ENCODE results near the gene PIP5K1A.
"Not testable (repeated sequence)": the region's sequence is repeated elsewhere in the genome, so short reads cannot be mapped to it uniquely, and the experiment has no call there.

The PIP5K1A gene

GRCh38 chr1:151254217-151255213 is 56.2 kb downstream of the PIP5K1A start, which contains the start of gene PSMD4:
Gene PSMD4 (plus strand): TSS chr1:151254734. CDS start chr1:151254783, 49 bp downstream.
- in situ Hi-C loops (cut with MboI; ENCODE audit: low sequenced_read_pairs) = no loop called here

DNA sequence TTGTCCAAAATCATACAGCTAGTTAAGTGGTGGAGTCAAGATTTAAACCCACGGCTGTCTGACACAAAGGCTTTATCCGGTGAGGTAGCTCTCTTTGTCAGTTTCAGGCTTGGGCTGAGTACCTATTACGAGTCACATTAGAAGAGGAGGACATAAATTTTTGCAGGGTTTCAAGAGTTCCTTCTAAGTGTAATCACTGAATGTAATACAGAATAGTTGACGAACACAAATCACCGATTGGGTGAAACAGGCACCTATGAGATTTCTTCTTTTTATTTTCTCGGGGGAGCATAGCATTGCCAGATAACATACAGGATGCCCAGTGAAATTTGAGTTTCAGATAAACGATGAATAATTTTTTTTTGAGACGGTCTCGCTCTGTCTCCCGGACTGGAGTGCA is 57.0 kb downstream of the PIP5K1A start:
- in situ Hi-C loops (cut with MboI; ENCODE audit: low sequenced_read_pairs) = no loop called here

DNA sequence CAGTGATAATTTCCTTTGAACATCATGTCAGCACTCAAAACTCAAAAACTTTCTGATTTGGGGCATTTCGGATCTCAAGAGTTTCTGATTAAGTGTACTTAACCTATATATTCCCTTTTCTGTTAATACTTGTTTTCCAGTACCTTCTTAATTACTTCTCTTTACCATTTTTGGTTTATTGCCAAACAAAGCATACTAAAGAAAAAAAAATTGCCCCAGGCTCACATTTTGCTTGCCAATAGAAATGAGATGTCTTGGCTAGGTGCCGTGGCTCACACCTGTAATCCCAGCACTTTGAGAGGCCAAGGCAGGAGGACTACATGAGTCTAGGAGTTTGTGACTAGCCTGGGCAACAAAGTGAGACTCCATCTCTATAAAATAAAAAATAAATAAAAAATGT is 61.0 kb downstream of the PIP5K1A start:
- in situ Hi-C loops (cut with MboI; ENCODE audit: low sequenced_read_pairs) = no loop called here

DNA sequence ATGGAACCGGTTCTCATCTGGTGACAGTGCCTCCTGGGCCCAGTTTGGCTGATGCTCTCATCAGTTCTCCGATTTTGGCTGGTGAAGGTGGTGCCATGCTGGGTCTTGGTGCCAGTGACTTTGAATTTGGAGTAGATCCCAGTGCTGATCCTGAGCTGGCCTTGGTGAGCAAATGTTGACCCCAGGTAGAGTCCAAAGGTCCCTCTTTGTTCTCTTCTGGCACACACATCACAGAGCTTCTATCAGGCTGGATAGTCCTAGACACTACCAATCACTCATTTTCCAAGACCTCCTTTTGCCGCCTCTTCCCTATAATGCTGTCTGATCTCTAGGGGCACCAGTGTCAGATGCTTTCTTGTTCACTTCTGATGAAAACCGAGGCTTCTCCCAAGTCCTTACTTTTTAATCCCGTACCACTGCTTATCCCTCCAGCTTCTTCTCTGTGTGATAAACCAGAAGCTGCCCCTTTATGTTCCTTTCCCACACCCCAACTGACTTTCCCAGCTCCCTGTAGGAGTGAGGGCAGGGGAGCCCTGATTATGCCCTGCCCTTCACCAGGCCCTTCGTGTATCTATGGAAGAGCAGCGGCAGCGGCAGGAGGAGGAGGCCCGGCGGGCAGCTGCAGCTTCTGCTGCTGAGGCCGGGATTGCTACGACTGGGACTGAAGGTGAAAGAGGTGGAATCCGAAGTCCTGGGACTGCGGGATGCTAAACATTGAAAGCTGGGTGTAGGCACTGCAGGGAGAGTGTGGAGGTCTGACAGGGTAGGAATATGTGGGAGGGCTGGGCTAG is 67.3 kb downstream of the PIP5K1A start:
- in situ Hi-C loops (cut with MboI; ENCODE audit: low sequenced_read_pairs) = no loop called here

GRCh38 chr1:151266315-151266714 is 68.0 kb downstream of the PIP5K1A start:
- in situ Hi-C loops (cut with MboI; ENCODE audit: low sequenced_read_pairs) = no loop called here

GRCh38 chr1:151266821-151267220 is 68.5 kb downstream of the PIP5K1A start:
- in situ Hi-C loops (cut with MboI; ENCODE audit: low sequenced_read_pairs) = no loop called here

DNA sequence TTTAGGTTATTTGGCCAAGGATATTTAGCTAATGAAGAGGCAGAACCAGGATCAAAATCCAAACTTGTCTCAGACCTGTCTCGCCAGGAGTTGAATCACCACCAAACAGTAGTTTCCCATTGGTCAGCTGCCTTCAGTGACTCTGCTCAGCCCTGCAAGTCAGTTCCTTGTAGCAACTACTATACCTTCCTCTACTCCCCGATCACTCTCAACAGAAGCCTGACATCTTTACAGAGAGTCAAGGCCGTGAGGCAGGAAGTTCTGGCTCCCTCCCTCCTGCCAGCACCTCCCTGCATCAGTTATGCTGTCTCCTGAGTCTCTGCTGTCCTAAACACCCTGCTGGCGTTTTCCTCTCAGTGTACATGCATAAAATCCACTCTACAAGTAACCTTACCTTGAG is 69.4 kb downstream of the PIP5K1A start:
- in situ Hi-C loops (cut with MboI; ENCODE audit: low sequenced_read_pairs) = no loop called here

- in situ Hi-C loops (cut with MboI; ENCODE audit: low sequenced_read_pairs) = no loop called here
These were observed 75.6 kb downstream of the PIP5K1A start for GRCh38 chr1:151273924-151274466.

DNA sequence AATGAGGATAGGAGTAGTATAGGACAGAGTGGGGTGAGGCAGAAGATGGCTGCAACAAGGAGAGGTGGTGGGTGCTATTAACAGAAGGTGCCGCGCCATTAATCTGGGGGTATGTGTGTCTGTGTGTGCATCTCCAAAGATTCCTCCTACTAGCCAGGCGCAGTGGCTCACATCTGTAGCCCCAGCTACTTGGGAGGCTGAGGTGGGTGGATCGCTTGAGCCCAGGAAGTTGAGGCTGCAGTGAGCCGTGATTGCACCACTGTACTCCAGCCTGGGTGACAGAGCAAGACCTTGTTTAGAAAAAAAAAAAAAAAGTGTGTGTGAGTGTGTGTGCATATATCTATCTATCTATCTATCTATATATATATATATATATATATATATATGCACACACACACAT is 77.0 kb downstream of the PIP5K1A start:
- in situ Hi-C loops (cut with MboI; ENCODE audit: low sequenced_read_pairs) = not testable (repeated sequence)

- in situ Hi-C loops (cut with MboI; ENCODE audit: low sequenced_read_pairs) = no loop called here
These were observed 78.9 kb downstream of the PIP5K1A start for GRCh38 chr1:151277249-151277648.

- in situ Hi-C loops (cut with MboI; ENCODE audit: low sequenced_read_pairs) = no loop called here
These were observed 83.0 kb downstream of the PIP5K1A start for GRCh38 chr1:151281225-151281968.

- in situ Hi-C loops (cut with MboI; ENCODE audit: low sequenced_read_pairs) = no loop called here
These were observed 83.9 kb downstream of the PIP5K1A start, which contains the start of gene ZNF687 for GRCh38 chr1:151281969-151282882. Gene ZNF687 (plus strand): TSS chr1:151282299. CDS start chr1:151286292, 3,993 bp downstream.

GRCh38 chr1:151282883-151283725 is 84.8 kb downstream of the PIP5K1A start:
- in situ Hi-C loops (cut with MboI; ENCODE audit: low sequenced_read_pairs) = no loop called here

- in situ Hi-C loops (cut with MboI; ENCODE audit: low sequenced_read_pairs) = no loop called here
These were observed 85.7 kb downstream of the PIP5K1A start for GRCh38 chr1:151284013-151284577.

DNA sequence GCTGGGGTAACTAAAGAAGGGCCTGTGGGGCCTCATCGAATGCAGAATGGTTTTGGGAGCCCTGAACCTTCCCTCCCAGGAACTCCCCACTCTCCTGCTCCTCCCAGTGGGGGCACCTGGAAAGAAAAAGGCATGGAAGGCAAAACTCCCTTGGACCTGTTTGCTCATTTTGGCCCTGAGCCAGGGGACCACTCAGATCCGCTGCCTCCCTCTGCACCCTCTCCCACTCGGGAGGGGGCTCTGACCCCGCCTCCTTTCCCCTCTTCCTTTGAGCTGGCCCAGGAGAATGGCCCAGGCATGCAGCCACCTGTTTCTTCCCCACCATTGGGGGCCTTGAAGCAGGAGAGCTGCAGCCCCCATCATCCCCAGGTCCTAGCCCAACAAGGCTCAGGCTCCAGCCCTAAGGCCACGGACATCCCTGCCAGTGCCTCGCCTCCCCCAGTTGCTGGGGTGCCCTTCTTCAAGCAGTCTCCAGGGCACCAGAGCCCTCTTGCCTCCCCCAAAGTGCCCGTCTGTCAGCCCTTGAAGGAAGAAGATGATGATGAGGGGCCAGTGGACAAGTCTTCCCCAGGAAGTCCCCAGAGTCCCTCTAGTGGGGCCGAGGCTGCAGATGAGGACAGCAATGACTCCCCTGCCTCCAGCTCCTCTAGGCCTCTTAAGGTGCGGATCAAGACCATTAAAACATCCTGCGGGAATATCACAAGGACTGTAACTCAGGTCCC is 88.4 kb downstream of the PIP5K1A start:
- in situ Hi-C loops (cut with MboI; ENCODE audit: low sequenced_read_pairs) = no loop called here

GRCh38 chr1:151287341-151287699 is 89.0 kb downstream of the PIP5K1A start:
- in situ Hi-C loops (cut with MboI; ENCODE audit: low sequenced_read_pairs) = no loop called here

GRCh38 chr1:151287767-151288500 is 89.6 kb downstream of the PIP5K1A start:
- in situ Hi-C loops (cut with MboI; ENCODE audit: low sequenced_read_pairs) = no loop called here

Measured in hTERT RPE-1 (cell line).